HPDE6-E6E7 (cell line): ENCODE results near the gene GLTPD2.
A peak's percentile ranks its signal among the peaks of the same experiment; 100 is the strongest.

Experiments
- DNase-seq: peaks from one replicate; pipeline ENCODE4 v3.0.0; 2011; ENCODE audit warnings: missing footprints; ENCODE audit errors: extremely low spot score

Gene GLTPD2

GRCh38 chr17:4788807-4789700, at the start of gene GLTPD2:
TSS of gene GLTPD2 (plus strand) at chr17:4788964. CDS start at chr17:4789012, 48 bp downstream.
- DNase-seq = no peak

- peak; percentile 81 for DNase-seq
Observed at GRCh38 chr17:4739122-4740024, 49.4 kb upstream of the GLTPD2 start, which contains the start of the genes CXCL16 and ZMYND15. TSS of gene CXCL16 (minus strand) at chr17:4739928. CDS start at chr17:4739339, 589 bp downstream. TSS of gene ZMYND15 (plus strand) at chr17:4739833. CDS start at chr17:4740549, 716 bp downstream.

GRCh38 chr17:4740025-4740351, 48.8 kb upstream of the GLTPD2 start:
- no peak for DNase-seq

GRCh38 chr17:4740584-4740983, 48.2 kb upstream of the GLTPD2 start:
- DNase-seq = no peak

GRCh38 chr17:4741544-4741943, 47.2 kb upstream of the GLTPD2 start:
- DNase-seq = no peak

- no peak for DNase-seq
Observed at GRCh38 chr17:4742133-4742532, 46.6 kb upstream of the GLTPD2 start.

- DNase-seq = no peak
Observed at GRCh38 chr17:4742629-4743028, 46.1 kb upstream of the GLTPD2 start.

GRCh38 chr17:4743216-4743615, 45.5 kb upstream of the GLTPD2 start:
- no peak for DNase-seq

- DNase-seq = no peak
Observed at GRCh38 chr17:4743898-4744297, 44.9 kb upstream of the GLTPD2 start.

- no peak for DNase-seq
Observed at GRCh38 chr17:4744999-4745969, 43.5 kb upstream of the GLTPD2 start.

GRCh38 chr17:4747847-4748246, 40.9 kb upstream of the GLTPD2 start:
- no peak for DNase-seq

GRCh38 chr17:4748686-4749085, 40.1 kb upstream of the GLTPD2 start:
- no peak for DNase-seq

GRCh38 chr17:4750606-4751005, 38.2 kb upstream of the GLTPD2 start:
- no peak for DNase-seq

GRCh38 chr17:4751932-4752331, 36.8 kb upstream of the GLTPD2 start:
- DNase-seq = no peak

GRCh38 chr17:4753392-4753791, 35.4 kb upstream of the GLTPD2 start:
- no peak for DNase-seq

GRCh38 chr17:4759776-4760236, 29.0 kb upstream of the GLTPD2 start:
- no peak for DNase-seq

GRCh38 chr17:4764595-4764994, 24.2 kb upstream of the GLTPD2 start:
- no peak for DNase-seq

GRCh38 chr17:4766201-4766600, 22.6 kb upstream of the GLTPD2 start:
- DNase-seq = no peak

- DNase-seq = no peak
Observed at GRCh38 chr17:4766723-4767122, 22.0 kb upstream of the GLTPD2 start.

- no peak for DNase-seq
Observed at GRCh38 chr17:4768298-4768697, 20.5 kb upstream of the GLTPD2 start.

- DNase-seq = no peak
Observed at GRCh38 chr17:4769628-4770027, 19.1 kb upstream of the GLTPD2 start.
